K562 (cell line): ENCODE measurements around the gene JPH4. TPM values are rescaled to one million over a fixed set of nuclear protein-coding genes. Genes with fewer than 3 reads are reported as not detected.

Experiments used
- ATAC-seq: fragments of 200-7000 bp; cut with Tn5 transposase; 3 replicates; pipeline ENCODE4 v1.9.1; 2020; ENCODE audit warnings: moderate library complexity
- BruUV-seq: library from RNA; stranded (reverse); fragments of 400-500 nt; replicated peaks from 2 replicates; lab custom pipeline; 2021; lab: Mats Ljungman, UMichigan
- CTCF ChIA-PET: fragments of 300-600 bp; formaldehyde crosslinking; extraction: SDS; loops from one replicate; lab custom pipeline; 2021; ENCODE audit warnings: low intra/inter-chr PET ratio; lab: Yijun Ruan, JAX
- POLR2A ChIA-PET: fragments of 300-600, 350-650 bp; sonication (Branson Sonifier 250); formaldehyde crosslinking; extraction: SDS; loops from one replicate; lab custom pipeline; 2021; ENCODE audit warnings: antibody characterized with exemption, inconsistent platforms; lab: Yijun Ruan, JAX
- DNase-seq, 4 experiments: peaks; one replicate each; pipeline versions ENCODE4 v3.0.0 to v3.0.0-alpha.2; 2011 to 2018; ENCODE audit warnings: low spot score in 3 of 4, mixed read lengths in 3 of 4; ENCODE audit errors: extremely low read depth in 1 of 4
- FAIRE-seq: peaks from 2 replicates; lab custom pipeline; 2011; peaks lifted over from hg19 to GRCh38; lab: Jason Lieb, UNC
- H2AFZ ChIP-seq: 2 replicates; pipeline ENCODE4 v1.6.0; 2011; ENCODE audit warnings: low read depth, low read length, control low read depth, inconsistent platforms
- H3K27ac ChIP-seq: fragments of 200-600 bp; 3 replicates; pipeline ENCODE4 v1.8.0; 2011; ENCODE audit warnings: low read depth, mild to moderate bottlenecking, control low read depth, inconsistent platforms, low read length, moderate library complexity, mixed read lengths; ENCODE audit errors: extremely low read depth
- H3K27me3 ChIP-seq, 2 experiments: fragments of 300-600 bp in 1 of 2; 2 replicates in 1 of 2; 3 replicates in 1 of 2; pipeline versions ENCODE4 v1.6.0 to v1.8.0; 2011; ENCODE audit warnings: inconsistent platforms in 2 of 2, low read length in 2 of 2, mild to moderate bottlenecking in 1 of 2, mixed read lengths in 1 of 2, moderate library complexity in 1 of 2; ENCODE audit not compliant: control insufficient read depth in 2 of 2, insufficient read depth in 2 of 2
- H3K36me3 ChIP-seq: fragments of 300-600 bp; 3 replicates; pipeline ENCODE4 v1.8.0; 2011; ENCODE audit warnings: mild to moderate bottlenecking, low read length, inconsistent platforms; ENCODE audit not compliant: control insufficient read depth, insufficient read depth
- H3K4me1 ChIP-seq, 2 experiments: fragments of 200-600 bp in 1 of 2; replicated peaks in 1 of 2; 2 replicates in 1 of 2; 3 replicates in 1 of 2; pipeline versions ENCODE4 v1.5.1 to v1.8.0; 2011; ENCODE audit warnings: inconsistent platforms in 2 of 2, low read length in 2 of 2, mild to moderate bottlenecking in 1 of 2, mixed read lengths in 1 of 2, moderate library complexity in 1 of 2; ENCODE audit not compliant: control insufficient read depth in 2 of 2, insufficient read depth in 2 of 2
- H3K4me2 ChIP-seq: 2 replicates; pipeline ENCODE4 v1.6.1; 2011; ENCODE audit warnings: low read length, control low read depth, inconsistent platforms, mixed read lengths; ENCODE audit not compliant: insufficient read depth
- H3K4me3 ChIP-seq: fragments of 200-600 bp; sonication (generic), shearing (Covaris generic); 2 replicates; pipeline ENCODE4 v1.5.1; 2016; ENCODE audit warnings: control low read depth, inconsistent platforms
- H3K79me2 ChIP-seq: fragments of 200-600 bp; 3 replicates; pipeline ENCODE4 v1.8.0; 2011; ENCODE audit warnings: low read length, inconsistent platforms; ENCODE audit not compliant: control insufficient read depth, insufficient read depth
- H3K9ac ChIP-seq, 2 experiments: 2 replicates each; pipeline versions ENCODE4 v1.6.0 to v1.6.1; 2011; ENCODE audit warnings: low read depth in 2 of 2, low read length in 2 of 2, control low read depth in 1 of 2, inconsistent platforms in 1 of 2, mild to moderate bottlenecking in 1 of 2, mixed read lengths in 1 of 2; ENCODE audit not compliant: insufficient read depth in 1 of 2
- H3K9me1 ChIP-seq: one replicate; pipeline ENCODE4 v1.6.0; 2011; ENCODE audit warnings: inconsistent platforms, mild to moderate bottlenecking, low read length, moderate library complexity; ENCODE audit not compliant: control insufficient read depth, insufficient read depth
- H3K9me3 ChIP-seq: replicated peaks from 2 replicates; pipeline ENCODE4 v1.5.1; 2011; ENCODE audit warnings: low read depth, low read length, inconsistent platforms; ENCODE audit not compliant: control insufficient read depth, insufficient read depth
- H4K20me1 ChIP-seq: replicated peaks from 2 replicates; pipeline ENCODE4 v1.6.1; 2011; ENCODE audit warnings: low read length, inconsistent platforms, mixed read lengths; ENCODE audit not compliant: control insufficient read depth, insufficient read depth
- CTBP1 ChIP-seq: fragments of 450-650 bp; IDR thresholded peaks from 2 replicates; pipeline ENCODE4 v1.6.1; 2016; ENCODE audit warnings: borderline replicate concordance
- KDM5B ChIP-seq: fragments of 200-600 bp; sonication (generic); IDR thresholded peaks from 2 replicates; pipeline ENCODE4 v1.6.1; 2012; ENCODE audit warnings: low read depth, mild to moderate bottlenecking, moderate library complexity, low read length, control low read depth, inconsistent platforms; ENCODE audit not compliant: insufficient replicate concordance
- MCM5 ChIP-seq: fragments of 450-650 bp; IDR thresholded peaks from 2 replicates; pipeline ENCODE4 v1.6.1; 2016; ENCODE audit warnings: low read depth
- NEUROD1 ChIP-seq: fragments of 150-350 bp; IDR thresholded peaks from 2 replicates; pipeline ENCODE4 v1.6.1; 2014; ENCODE audit warnings: borderline replicate concordance, low read length, low read depth; ENCODE audit not compliant: partially characterized antibody
- NFE2L1 ChIP-seq: fragments of 450-650 bp; IDR thresholded peaks from 2 replicates; pipeline ENCODE4 v1.6.1; 2016; ENCODE audit warnings: missing genetic modification characterization, low read depth, mild to moderate bottlenecking, missing compliant biosample characterization, moderate library complexity, borderline replicate concordance
- SRSF7 ChIP-seq: fragments of 200-400 bp; formaldehyde crosslinking; optimal IDR thresholded peaks from 2 replicates; pipeline ENCODE3; 2017; ENCODE audit warnings: mild to moderate bottlenecking, low read depth, low read length
- ZBTB17 ChIP-seq: fragments of 450-650 bp; formaldehyde crosslinking; IDR thresholded peaks from 2 replicates; pipeline ENCODE4 v1.4.0; 2020; ENCODE audit warnings: mild to moderate bottlenecking
- ZKSCAN1 ChIP-seq: fragments of 150-350 bp; IDR thresholded peaks from 2 replicates; pipeline ENCODE4 v1.6.1; 2016; ENCODE audit warnings: low read depth, low read length
- ZNF445 ChIP-seq: fragments of 250-450 bp; sonication (Bioruptor Pico); IDR thresholded peaks from 2 replicates; pipeline ENCODE4 v1.4.0; 2020; ENCODE audit warnings: low read depth, mild to moderate bottlenecking, moderate library complexity
- WGBS: fragments of 100-300 bp; shearing (Covaris generic); methylation state at CpG from one replicate; pipeline ENCODE4 v1.1.6; 2016; ENCODE audit warnings: low coverage, mixed read lengths; ENCODE audit not compliant: insufficient coverage; ENCODE audit errors: missing lambda C conversion rate; 5-methylcytosine and 5-hydroxymethylcytosine counted together
- in situ Hi-C: fragments of 300-500 bp; cut with MboI; formaldehyde crosslinking; loops from 4 replicates; pipeline ENCODE4 v1.15.0; 2018; ENCODE audit warnings: inconsistent platforms, mixed read lengths
- intact Hi-C: fragments of 100-400 bp; cut with micrococcal nuclease; formaldehyde crosslinking; loops from 2 replicates; pipeline ENCODE4 v1.14.2; 2022
- polyA plus RNA-seq, 8 experiments: library from polyadenylated mRNA; depleted of rRNA in 4 of 8; stranded (reverse) in 5 of 8; unstranded in 3 of 8; fragments of >200 nt; fragmentation: Nextera tagmentation in 2 of 8; fragmentation: Illumina TruSeq in 1 of 8; extraction: Ambion mirVana in 2 of 8; extraction: Trizol in 1 of 8; gene quantifications; 2 replicates each; pipeline versions ENCODE4 v1.2.1 to v1.2.3, GENCODE V29; 2011 to 2014; ENCODE audit warnings: inconsistent platforms in 1 of 8, missing spikeins in 1 of 8
- total RNA-seq, 7 experiments: library from RNA; depleted of rRNA in 6 of 7; stranded (reverse); fragments of >200 nt in 6 of 7; fragmentation: Illumina TruSeq in 2 of 7; extraction: Trizol in 2 of 7; gene quantifications; 2 replicates each; pipeline versions ENCODE4 v1.2.1 to v1.2.3, GENCODE V29; 2011 to 2021; ENCODE audit warnings: low replicate concordance in 1 of 7
- TF ChIP-seq, protein P1 (sequence below): fragments of 150-350 bp; conservative IDR thresholded peaks from 2 replicates; pipeline ENCODE4 v1.6.1; 2014; ENCODE audit warnings: low read length
- TF ChIP-seq, protein P2 (sequence below): fragments of 450-650 bp; IDR thresholded peaks from 2 replicates; pipeline ENCODE4 v1.6.1; 2016
- TF ChIP-seq, protein P3 (sequence below): fragments of 450-650 bp; IDR thresholded peaks from 2 replicates; pipeline ENCODE4 v1.6.1; 2016; ENCODE audit warnings: low read depth, mild to moderate bottlenecking, moderate library complexity
- TF ChIP-seq, protein P4 (sequence below): fragments of 250-450 bp; sonication (Bioruptor Pico); IDR thresholded peaks from 2 replicates; pipeline ENCODE4 v1.8.0; 2021; ENCODE audit warnings: borderline replicate concordance, mild to moderate bottlenecking, moderate library complexity; ENCODE audit not compliant: poor library complexity, severe bottlenecking
- TF ChIP-seq, protein P5 (sequence below): fragments of 450-650 bp; formaldehyde crosslinking; IDR thresholded peaks from 2 replicates; pipeline ENCODE4 v1.4.0; 2020; ENCODE audit warnings: mild to moderate bottlenecking

The JPH4 gene
- total and polyA plus RNA-seq, 9 of the 15 experiments (the other 6 are each of a cell fraction or from before 2014, with no cell fraction given): 0.04 to 0.13 (median 0.06) TPM; not detected in 5

DNA sequence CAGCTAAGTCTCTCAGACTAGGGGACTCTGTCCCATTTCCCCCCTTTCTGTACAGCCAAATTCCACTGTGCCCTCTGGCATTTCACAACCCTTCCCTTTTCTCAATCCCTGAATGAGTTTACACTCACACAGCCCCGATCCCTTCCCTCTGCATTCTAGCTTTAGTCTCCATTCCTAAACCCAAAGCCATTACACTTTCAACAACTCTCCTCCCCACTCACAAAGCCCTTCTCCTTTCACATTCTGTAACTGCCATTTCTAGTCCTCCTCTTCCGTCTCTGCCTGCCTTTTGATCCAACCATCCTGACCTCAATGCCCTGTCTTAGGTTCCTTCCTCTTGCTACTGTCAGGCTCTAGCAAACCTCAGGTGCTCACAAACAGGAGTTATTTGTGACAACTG lies 30.7 kb downstream of the JPH4 start (continued):
- no peak for TF ChIP-seq ZNF445
- TF ChIP-seq, protein P1, sequence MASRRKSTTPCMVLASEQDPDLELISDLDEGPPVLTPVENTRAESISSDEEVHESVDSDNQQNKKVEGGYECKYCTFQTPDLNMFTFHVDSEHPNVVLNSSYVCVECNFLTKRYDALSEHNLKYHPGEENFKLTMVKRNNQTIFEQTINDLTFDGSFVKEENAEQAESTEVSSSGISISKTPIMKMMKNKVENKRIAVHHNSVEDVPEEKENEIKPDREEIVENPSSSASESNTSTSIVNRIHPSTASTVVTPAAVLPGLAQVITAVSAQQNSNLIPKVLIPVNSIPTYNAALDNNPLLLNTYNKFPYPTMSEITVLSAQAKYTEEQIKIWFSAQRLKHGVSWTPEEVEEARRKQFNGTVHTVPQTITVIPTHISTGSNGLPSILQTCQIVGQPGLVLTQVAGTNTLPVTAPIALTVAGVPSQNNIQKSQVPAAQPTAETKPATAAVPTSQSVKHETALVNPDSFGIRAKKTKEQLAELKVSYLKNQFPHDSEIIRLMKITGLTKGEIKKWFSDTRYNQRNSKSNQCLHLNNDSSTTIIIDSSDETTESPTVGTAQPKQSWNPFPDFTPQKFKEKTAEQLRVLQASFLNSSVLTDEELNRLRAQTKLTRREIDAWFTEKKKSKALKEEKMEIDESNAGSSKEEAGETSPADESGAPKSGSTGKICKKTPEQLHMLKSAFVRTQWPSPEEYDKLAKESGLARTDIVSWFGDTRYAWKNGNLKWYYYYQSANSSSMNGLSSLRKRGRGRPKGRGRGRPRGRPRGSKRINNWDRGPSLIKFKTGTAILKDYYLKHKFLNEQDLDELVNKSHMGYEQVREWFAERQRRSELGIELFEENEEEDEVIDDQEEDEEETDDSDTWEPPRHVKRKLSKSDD: no peak
- no peak for TF ChIP-seq ZBTB17 (CRISPR knock-in tag)
- TF ChIP-seq SRSF7: no peak
- no peak for TF ChIP-seq NFE2L1 (tag)

DNA sequence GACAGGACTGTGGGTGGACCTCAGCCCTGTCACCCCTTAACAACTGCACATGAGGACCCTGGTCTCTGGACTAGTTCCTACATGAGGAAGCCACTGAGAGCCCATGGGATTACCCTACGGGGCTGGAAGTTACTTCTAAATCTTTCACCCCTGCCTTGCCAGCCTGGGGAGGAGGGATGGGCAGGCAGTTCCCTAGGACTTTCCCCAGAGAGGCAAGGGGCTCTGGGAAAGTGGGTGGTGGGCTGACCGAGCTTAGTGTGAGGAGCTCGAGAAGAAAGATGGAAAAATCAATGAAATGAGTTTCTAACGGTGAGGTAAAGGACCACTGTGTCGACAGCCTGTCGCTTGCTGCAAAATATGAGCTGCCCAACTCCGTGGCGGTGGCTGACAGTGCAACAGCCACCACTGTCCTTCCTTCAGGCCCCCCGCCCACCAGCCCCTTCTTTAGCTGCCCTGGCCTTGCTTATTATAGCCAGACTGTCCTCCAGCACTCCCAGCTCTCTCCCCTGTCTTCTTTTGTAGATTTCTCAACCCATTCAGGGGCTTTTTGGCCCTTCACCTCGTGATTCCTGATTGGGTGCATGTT lies 32.0 kb downstream of the JPH4 start:
- ChIA-PET CTCF (no interaction called here), POLR2A (interaction anchor here (0.7 kb wide), 1 partner anchor 578 kb away, joined by 3 read pairs; no protein-coding TSS in a partner anchor)
- no peaks in the 10 kb centered on the region for H3K36me3 ChIP-seq
- H3K9me3 ChIP-seq: no peaks in the 10 kb centered on the region
- FAIRE-seq: no peak
- 15% methylated on average over 10 of the region's 10 CpGs for WGBS
- peaks cover 10 to 12% of the 10 kb centered on the region in 2 experiments; a peak in 4 of 5 replicates for H3K4me1 ChIP-seq
- in situ Hi-C loops (no loop called here), intact Hi-C loops (no loop called here)
- H3K9me1 ChIP-seq: no peaks in the 10 kb centered on the region
- H3K4me3 ChIP-seq: no peak overlapping the region
- H2AFZ ChIP-seq: no peak overlapping the region
- BruUV-seq: no TSS peak
- peaks cover 0 to 9% of the 10 kb centered on the region in 2 experiments; a peak in 1 of 5 replicates for H3K27me3 ChIP-seq
- H3K79me2 ChIP-seq: no peaks in the 10 kb centered on the region
- no peak for DNase-seq
- ATAC-seq: no peak
- no peak overlapping the region for H3K9ac ChIP-seq
- H3K4me2 ChIP-seq: no peak overlapping the region
- H3K27ac ChIP-seq: no peak overlapping the region
- H4K20me1 ChIP-seq: no peaks in the 10 kb centered on the region
- TF ChIP-seq, protein P2, sequence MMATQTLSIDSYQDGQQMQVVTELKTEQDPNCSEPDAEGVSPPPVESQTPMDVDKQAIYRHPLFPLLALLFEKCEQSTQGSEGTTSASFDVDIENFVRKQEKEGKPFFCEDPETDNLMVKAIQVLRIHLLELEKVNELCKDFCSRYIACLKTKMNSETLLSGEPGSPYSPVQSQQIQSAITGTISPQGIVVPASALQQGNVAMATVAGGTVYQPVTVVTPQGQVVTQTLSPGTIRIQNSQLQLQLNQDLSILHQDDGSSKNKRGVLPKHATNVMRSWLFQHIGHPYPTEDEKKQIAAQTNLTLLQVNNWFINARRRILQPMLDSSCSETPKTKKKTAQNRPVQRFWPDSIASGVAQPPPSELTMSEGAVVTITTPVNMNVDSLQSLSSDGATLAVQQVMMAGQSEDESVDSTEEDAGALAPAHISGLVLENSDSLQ: no peak
- TF ChIP-seq KDM5B (no peak), MCM5 (no peak), ZKSCAN1 (no peak), NEUROD1 (no peak), CTBP1 (no peak)
- TF ChIP-seq, protein P3, sequence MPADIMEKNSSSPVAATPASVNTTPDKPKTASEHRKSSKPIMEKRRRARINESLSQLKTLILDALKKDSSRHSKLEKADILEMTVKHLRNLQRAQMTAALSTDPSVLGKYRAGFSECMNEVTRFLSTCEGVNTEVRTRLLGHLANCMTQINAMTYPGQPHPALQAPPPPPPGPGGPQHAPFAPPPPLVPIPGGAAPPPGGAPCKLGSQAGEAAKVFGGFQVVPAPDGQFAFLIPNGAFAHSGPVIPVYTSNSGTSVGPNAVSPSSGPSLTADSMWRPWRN: no peak
- TF ChIP-seq, protein P4, sequence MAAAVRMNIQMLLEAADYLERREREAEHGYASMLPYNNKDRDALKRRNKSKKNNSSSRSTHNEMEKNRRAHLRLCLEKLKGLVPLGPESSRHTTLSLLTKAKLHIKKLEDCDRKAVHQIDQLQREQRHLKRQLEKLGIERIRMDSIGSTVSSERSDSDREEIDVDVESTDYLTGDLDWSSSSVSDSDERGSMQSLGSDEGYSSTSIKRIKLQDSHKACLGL: no peak
- TF ChIP-seq, protein P5, sequence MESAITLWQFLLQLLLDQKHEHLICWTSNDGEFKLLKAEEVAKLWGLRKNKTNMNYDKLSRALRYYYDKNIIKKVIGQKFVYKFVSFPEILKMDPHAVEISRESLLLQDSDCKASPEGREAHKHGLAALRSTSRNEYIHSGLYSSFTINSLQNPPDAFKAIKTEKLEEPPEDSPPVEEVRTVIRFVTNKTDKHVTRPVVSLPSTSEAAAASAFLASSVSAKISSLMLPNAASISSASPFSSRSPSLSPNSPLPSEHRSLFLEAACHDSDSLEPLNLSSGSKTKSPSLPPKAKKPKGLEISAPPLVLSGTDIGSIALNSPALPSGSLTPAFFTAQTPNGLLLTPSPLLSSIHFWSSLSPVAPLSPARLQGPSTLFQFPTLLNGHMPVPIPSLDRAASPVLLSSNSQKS (CRISPR knock-in tag): no peak
